CD1c-positive myeloid dendritic cell (primary cell): ENCODE measurements around the gene ITIH6.
A peak's percentile ranks its signal among the peaks of the same experiment; 100 is the strongest.
"Not testable (repeated sequence)": the region's sequence is repeated elsewhere in the genome, so short reads cannot be mapped to it uniquely, and the experiment has no call there.

Source experiments
- DNase-seq: peaks from one replicate; pipeline ENCODE4 v3.0.0-alpha.2; 2016; ENCODE audit errors: extremely low spot score

ITIH6 gene

GRCh38 chrX:54798137-54798536 is at the start of gene ITIH6:
Gene ITIH6 (minus strand): TSS chrX:54798255. CDS start chrX:54798210, 45 bp downstream.
- DNase-seq: no peak

- not testable (repeated sequence) for DNase-seq
These were observed 49.6 kb upstream of the ITIH6 start for GRCh38 chrX:54847700-54848099.

DNA sequence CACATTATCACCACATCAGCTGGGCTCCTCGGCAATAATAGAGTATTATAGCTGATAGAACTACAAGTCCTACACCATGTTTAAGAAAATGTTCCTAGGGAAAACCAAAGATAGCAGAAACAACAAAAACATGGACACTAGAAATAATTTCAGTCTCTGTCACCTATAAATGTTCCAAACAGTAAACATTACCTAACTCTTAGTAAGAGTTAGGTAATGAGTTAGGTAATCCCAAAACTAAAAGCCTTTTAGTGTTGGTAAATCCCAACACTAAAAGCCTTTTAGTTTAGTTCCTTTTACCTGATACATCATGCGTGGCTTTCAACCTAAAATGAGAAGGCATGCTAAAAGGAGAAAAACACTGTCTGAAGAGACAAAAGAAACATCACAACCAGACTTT is 45.0 kb upstream of the ITIH6 start:
- DNase-seq: no peak

DNA sequence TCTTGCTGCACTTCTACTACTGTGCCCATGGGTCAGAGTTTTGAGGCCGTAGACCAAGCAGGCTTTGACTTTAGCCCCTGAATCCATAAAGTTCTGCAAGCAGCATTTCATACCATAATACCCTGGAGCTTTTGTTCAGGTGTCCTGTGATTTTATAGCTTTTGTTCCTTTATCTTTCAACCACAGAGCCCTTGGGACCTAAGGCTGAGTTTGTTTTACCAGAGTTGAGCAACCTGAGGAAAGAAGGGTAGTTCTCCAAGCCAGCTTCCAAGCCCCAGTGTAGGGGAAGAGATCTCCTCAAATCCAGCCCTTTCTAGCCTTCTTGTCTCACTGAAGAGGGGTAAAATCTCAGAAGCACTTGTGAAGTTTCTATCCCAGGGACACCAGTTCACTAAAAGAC is 44.6 kb upstream of the ITIH6 start:
- no peak for DNase-seq

- DNase-seq: not testable (repeated sequence)
These were observed 43.3 kb upstream of the ITIH6 start for GRCh38 chrX:54841184-54841874.

DNA sequence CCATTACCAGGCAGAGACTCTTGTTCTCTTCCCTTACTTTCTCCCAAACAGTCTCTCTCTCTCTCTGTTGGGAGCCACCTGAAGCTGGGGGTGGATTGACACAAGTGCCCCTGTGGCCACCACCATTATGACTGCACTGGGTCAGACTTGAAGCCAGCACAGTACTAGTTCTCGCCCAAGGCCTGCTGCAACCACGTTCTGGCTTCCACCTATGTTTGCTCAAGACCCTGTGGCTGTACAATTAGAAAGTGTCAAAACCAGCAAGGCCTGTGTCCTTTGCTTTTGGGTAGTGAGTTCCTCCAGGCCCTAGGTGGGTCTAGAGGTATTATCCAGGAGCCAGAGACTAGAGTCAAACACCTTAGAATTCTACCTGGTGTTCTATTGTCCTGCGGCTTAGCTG is 40.5 kb upstream of the ITIH6 start:
- no peak for DNase-seq

- no peak for DNase-seq
These were observed 28.5 kb upstream of the ITIH6 start for GRCh38 chrX:54826598-54826997.

DNA sequence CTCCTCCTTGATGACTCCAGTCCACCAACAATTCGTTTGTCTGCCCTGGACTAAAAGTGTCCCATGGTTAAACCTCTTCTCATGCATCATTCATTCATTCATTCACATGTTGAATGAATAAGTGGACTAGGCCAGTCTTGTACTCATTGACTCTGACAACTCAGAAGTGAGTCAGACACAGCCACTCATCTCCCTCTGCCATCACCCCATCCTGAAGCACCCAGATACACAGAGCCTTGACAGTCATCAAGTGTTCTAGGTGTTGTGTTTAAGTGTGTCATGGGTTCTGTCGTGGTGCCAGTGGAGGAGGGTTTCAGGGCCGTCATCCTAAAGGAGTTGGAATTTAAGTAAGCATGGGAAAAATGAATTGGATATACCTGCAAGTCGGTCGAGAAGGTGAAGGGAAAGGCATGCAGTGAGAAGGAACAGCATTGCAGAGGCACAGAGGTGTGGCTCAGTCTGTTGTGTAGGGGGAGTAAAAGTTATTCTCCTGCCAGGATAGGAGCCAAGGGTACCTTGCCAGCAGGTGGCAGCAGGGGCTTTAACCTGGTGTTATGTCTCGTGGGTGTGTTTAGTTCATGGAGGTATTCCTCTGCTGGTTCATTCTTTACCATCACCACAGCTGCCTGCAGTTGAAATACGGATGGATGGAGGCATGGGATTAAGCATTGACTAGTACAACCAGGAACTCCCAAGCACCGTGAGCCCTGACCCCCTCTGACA is 27.8 kb upstream of the ITIH6 start:
- no peak for DNase-seq

GRCh38 chrX:54824722-54825121 is 26.7 kb upstream of the ITIH6 start:
- no peak for DNase-seq

- DNase-seq: no peak
These were observed 26.1 kb upstream of the ITIH6 start for GRCh38 chrX:54824195-54824594.

DNA sequence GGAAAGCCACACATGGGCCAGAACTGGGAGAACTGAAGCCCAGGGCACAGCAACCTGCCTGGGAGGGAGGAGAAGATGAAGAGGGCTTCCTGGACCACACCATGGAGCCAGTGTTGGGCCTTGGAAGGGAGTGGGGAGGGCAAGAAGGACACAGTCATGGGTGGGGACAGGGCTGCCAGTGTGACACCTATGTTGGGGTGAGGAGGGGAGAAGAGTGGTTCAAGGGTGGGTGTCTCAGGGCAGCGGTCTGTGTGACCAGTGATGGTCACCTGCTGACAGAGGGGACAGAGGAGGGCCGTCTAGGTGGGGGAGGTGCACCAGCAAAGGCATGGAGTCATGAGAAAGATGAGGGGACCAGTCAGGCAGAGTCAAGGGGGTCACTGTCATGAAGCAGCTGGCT is 23.3 kb upstream of the ITIH6 start:
- DNase-seq: no peak

GRCh38 chrX:54820737-54821136 is 22.7 kb upstream of the ITIH6 start:
- DNase-seq: no peak

GRCh38 chrX:54819201-54819600 is 21.1 kb upstream of the ITIH6 start:
- no peak for DNase-seq

GRCh38 chrX:54818221-54818620 is 20.2 kb upstream of the ITIH6 start:
- no peak for DNase-seq

DNA sequence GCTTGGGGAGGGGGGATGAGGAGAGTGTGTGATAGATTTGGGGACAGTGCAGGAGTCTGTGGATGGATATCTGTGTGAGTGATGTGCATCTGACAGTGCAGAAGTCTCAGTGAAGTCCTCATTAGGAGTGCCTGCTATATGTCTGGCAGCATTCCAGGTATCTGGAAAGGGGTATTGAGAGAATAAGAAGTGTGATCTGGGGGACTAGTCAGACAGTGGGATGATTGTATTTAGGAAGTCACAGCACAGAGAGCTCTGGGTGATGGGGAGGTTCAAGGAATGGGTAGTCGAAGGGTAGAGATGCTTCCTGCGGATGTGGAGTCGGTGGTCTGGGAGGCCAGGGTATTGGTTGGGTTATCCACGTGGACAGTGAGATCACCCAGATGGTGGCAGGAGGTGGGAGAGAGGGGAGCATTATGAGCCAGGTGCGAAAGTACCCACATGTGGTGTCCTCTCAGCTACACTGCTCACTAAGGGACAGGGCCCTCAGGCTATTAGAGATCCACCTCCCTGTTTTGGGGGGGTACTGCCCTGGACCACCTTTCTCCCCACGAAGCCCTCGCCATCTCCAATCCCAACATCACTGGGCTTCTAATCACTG is 19.3 kb upstream of the ITIH6 start:
- no peak for DNase-seq

DNA sequence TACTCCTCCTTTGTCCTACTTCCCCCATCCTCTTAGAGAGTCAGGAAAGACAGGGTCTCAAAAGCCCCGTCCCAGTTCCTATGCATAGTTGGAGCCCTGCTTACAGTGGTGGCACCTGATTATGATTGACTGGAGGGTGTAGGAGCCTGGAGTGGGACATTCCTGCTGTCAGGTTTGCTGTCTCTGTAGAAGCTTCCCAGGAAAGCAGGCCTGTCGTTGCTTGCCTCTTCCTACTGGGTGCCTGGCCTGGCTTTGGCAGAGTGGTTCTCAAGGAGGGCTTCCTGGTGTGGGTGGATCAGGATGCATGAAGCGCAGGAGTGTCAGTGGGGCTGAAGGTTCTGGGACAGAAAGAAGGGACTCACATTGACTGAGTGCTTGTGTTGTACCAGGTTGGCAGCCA is 14.3 kb upstream of the ITIH6 start:
- DNase-seq: no peak

GRCh38 chrX:54811301-54811885 is 13.3 kb upstream of the ITIH6 start:
- no peak for DNase-seq

- DNase-seq: no peak
These were observed 12.5 kb upstream of the ITIH6 start for GRCh38 chrX:54810532-54810931.

- peak; percentile 94 for DNase-seq
These were observed 10.8 kb upstream of the ITIH6 start for GRCh38 chrX:54808605-54809483.

DNA sequence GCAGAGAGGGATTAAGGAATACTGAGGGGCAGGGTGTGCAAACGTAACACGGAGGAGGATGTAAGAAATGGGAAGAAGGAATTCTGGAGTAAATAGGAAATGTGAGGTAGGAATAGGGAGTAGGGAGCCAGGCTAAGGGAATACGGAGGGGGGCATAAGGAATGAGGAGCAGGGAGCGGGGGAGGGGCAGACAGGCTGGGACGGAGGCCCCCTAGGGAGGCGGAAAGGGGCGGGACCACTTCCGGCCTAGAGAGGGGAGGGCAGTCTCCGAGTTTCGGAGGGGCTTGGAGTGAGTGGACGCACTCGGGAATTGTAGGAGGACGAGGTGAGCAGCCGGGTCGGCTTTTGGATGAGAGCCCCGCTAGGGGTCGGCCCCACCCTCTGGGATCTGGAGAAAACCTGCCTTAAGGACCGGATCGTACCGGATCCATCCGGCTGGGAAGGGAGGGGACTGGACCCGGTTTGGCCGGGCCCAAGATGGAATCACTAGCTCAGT is 10.1 kb upstream of the ITIH6 start:
- no peak for DNase-seq

GRCh38 chrX:54807524-54808108 is 9.6 kb upstream of the ITIH6 start, which contains the start of gene MAGED2:
Gene MAGED2 (plus strand): TSS chrX:54807745. CDS start chrX:54809332, 1,587 bp downstream.
- DNase-seq: no peak
